Kidney epithelial cell (primary cell): ENCODE results near the gene HYAL2. TPM values are rescaled to one million over a fixed set of nuclear protein-coding genes. Genes with fewer than 3 reads are reported as not detected.

Experiments used
- DNase-seq: peaks from one replicate; pipeline ENCODE4 v3.0.0-alpha.2; 2010; ENCODE audit warnings: low read depth
- H3K27me3 ChIP-seq: 2 replicates; pipeline ENCODE4 v1.6.0; 2011; ENCODE audit warnings: low read length; ENCODE audit not compliant: control insufficient read depth, insufficient read depth
- H3K36me3 ChIP-seq: 2 replicates; pipeline ENCODE4 v1.5.1; 2011; ENCODE audit warnings: low read length; ENCODE audit not compliant: control insufficient read depth, insufficient read depth
- H3K4me3 ChIP-seq: 2 replicates; pipeline ENCODE4 v1.5.1; 2011; ENCODE audit warnings: low read depth, mild to moderate bottlenecking, control low read depth, low read length
- CTCF ChIP-seq: IDR thresholded peaks from 2 replicates; pipeline ENCODE4 v1.5.1; 2011; ENCODE audit warnings: mild to moderate bottlenecking, moderate library complexity, low read length, control low read depth, inconsistent platforms; ENCODE audit not compliant: insufficient read depth, poor library complexity, severe bottlenecking
- total RNA-seq: library from RNA; depleted of rRNA; stranded (reverse); fragments of >200 nt; gene quantifications from 2 replicates; pipeline ENCODE4 v1.2.3, GENCODE V29; 2015

The HYAL2 gene
- total RNA-seq, 1 donor from 2014 or later: 89.3 TPM

- H3K36me3 ChIP-seq: peaks cover 1% of the 10 kb centered on the region
- no peak overlapping the region for H3K4me3 ChIP-seq
- DNase-seq: no peak
- no peaks in the 10 kb centered on the region for H3K27me3 ChIP-seq
- no peak for TF ChIP-seq CTCF
These were observed 7.8 kb upstream of the HYAL2 start for GRCh38 chr3:50330330-50330729.

- Histone ChIP-seq H3K36me3 (peaks cover 1% of the 10 kb centered on the region), H3K4me3 (peak within 1 kb of the TSS; percentile 80), H3K27me3 (no peaks in the 10 kb centered on the region)
- peak; percentile 92 for DNase-seq
- TF ChIP-seq CTCF: no peak
These were observed 5.6 kb upstream of the HYAL2 start, which contains the start of gene TUSC2 for GRCh38 chr3:50327943-50328691. TUSC2 (minus strand) TSS chr3:50328223; CDS start chr3:50328099, 124 bp downstream.

GRCh38 chr3:50327129-50327528 is 4.6 kb upstream of the HYAL2 start:
- Histone ChIP-seq H3K27me3 (no peaks in the 10 kb centered on the region), H3K4me3 (peak overlapping the region; percentile 80)
- no peak for DNase-seq

GRCh38 chr3:50326182-50326541 is 3.6 kb upstream of the HYAL2 start:
- Histone ChIP-seq H3K36me3 (peaks cover 1% of the 10 kb centered on the region), H3K27me3 (no peaks in the 10 kb centered on the region), H3K4me3 (no peak overlapping the region)
- DNase-seq: no peak
- TF ChIP-seq CTCF: no peak

More at GRCh38 chr3:50327129-50327528, 4.6 kb upstream of the HYAL2 start:
- TF ChIP-seq CTCF: no peak
- H3K36me3 ChIP-seq: peaks cover 1% of the 10 kb centered on the region

GRCh38 chr3:50325497-50326181 is 3.1 kb upstream of the HYAL2 start:
- peaks cover 1% of the 10 kb centered on the region for H3K36me3 ChIP-seq

More at GRCh38 chr3:50325497-50326181, 3.1 kb upstream of the HYAL2 start:
- TF ChIP-seq CTCF: no peak
- no peak overlapping the region for H3K4me3 ChIP-seq
- DNase-seq: no peak
- no peaks in the 10 kb centered on the region for H3K27me3 ChIP-seq
